ENCODE results near the gene NEUROD1.

Gene NEUROD1

GRCh38 chr2:181632733-181633401, 47.5 kb downstream of the NEUROD1 start:
- peak; percentile 14 for DNase-seq

- DNase-seq: no peak
These were observed 51.4 kb downstream of the NEUROD1 start for GRCh38 chr2:181628590-181629585.

- no peak for DNase-seq
These were observed 52.8 kb downstream of the NEUROD1 start for GRCh38 chr2:181627545-181627944.

GRCh38 chr2:181626671-181627070, 53.6 kb downstream of the NEUROD1 start:
- no peak for DNase-seq
